NCI-H187 (cell line): ENCODE measurements around the gene XPNPEP1.

Experiments
- DNase-seq, 2 experiments: peaks; one replicate each; lab custom pipeline; 2025; lab: John Stamatoyannopoulos, UW

Gene XPNPEP1

GRCh38 chr10:109863775-109864174 lies 59.5 kb downstream of the XPNPEP1 start:
- DNase-seq = no peak

GRCh38 chr10:109862738-109863137 lies 60.6 kb downstream of the XPNPEP1 start:
- no peak for DNase-seq

- DNase-seq = no peak
Observed at GRCh38 chr10:109862041-109862440, 61.3 kb downstream of the XPNPEP1 start.

GRCh38 chr10:109861081-109861480 lies 62.2 kb downstream of the XPNPEP1 start:
- DNase-seq = no peak

- no peak for DNase-seq
Observed at GRCh38 chr10:109859221-109859620, 64.1 kb downstream of the XPNPEP1 start.

- no peak for DNase-seq
Observed at GRCh38 chr10:109855746-109856145, 67.6 kb downstream of the XPNPEP1 start.

- DNase-seq = no peak
Observed at GRCh38 chr10:109853921-109854320, 69.4 kb downstream of the XPNPEP1 start.

GRCh38 chr10:109852475-109853037 lies 70.8 kb downstream of the XPNPEP1 start:
- DNase-seq = peak in 1 of 2 experiments; percentile 13

GRCh38 chr10:109851616-109852474 lies 71.5 kb downstream of the XPNPEP1 start:
- no peak for DNase-seq

- DNase-seq = no peak
Observed at GRCh38 chr10:109846832-109847231, 76.5 kb downstream of the XPNPEP1 start.

- DNase-seq = no peak
Observed at GRCh38 chr10:109845308-109845707, 78.0 kb downstream of the XPNPEP1 start.

GRCh38 chr10:109838592-109839244 lies 84.6 kb downstream of the XPNPEP1 start:
- no peak for DNase-seq

GRCh38 chr10:109837384-109837783 lies 85.9 kb downstream of the XPNPEP1 start:
- no peak for DNase-seq

- no peak for DNase-seq
Observed at GRCh38 chr10:109835257-109835656, 88.1 kb downstream of the XPNPEP1 start.

GRCh38 chr10:109831846-109832245 lies 91.5 kb downstream of the XPNPEP1 start:
- no peak for DNase-seq

GRCh38 chr10:109824206-109824605 lies 99.1 kb downstream of the XPNPEP1 start:
- no peak for DNase-seq

- DNase-seq = no peak
Observed at GRCh38 chr10:109823196-109823595, 100.1 kb downstream of the XPNPEP1 start.

GRCh38 chr10:109821672-109822071 lies 101.6 kb downstream of the XPNPEP1 start:
- DNase-seq = no peak

GRCh38 chr10:109820620-109821405 lies 102.5 kb downstream of the XPNPEP1 start:
- no peak for DNase-seq

- no peak for DNase-seq
Observed at GRCh38 chr10:109819807-109820206, 103.5 kb downstream of the XPNPEP1 start.
